Ovary (tissue), 9 donors: ENCODE measurements around the gene MAST3. TPM values are rescaled to one million over a fixed set of nuclear protein-coding genes. Genes with fewer than 3 reads are reported as not detected.

Experiments used
- DNase-seq, 5 donors: peaks; one replicate each; pipeline ENCODE4 v3.0.0-alpha.2; 2019 to 2020
- H3K27ac ChIP-seq, 2 donors: fragments of 200-600 bp; one replicate each; pipeline versions ENCODE4 v1.5.1 to v1.8.0; 2019 to 2022
- H3K27me3 ChIP-seq: fragments of 200-600 bp; one replicate; pipeline ENCODE4 v1.8.0; 2022
- H3K36me3 ChIP-seq: fragments of 200-600 bp; sonication (generic); one replicate; pipeline ENCODE4 v1.5.1; 2019
- H3K4me1 ChIP-seq: one replicate; pipeline ENCODE4 v1.8.1; 2013; ENCODE audit warnings: mild to moderate bottlenecking, moderate library complexity; ENCODE audit not compliant: insufficient read depth
- H3K4me3 ChIP-seq: fragments of 200-600 bp; sonication (generic); one replicate; pipeline ENCODE4 v1.5.1; 2017
- H3K9me3 ChIP-seq, 2 donors: fragments of 200-600 bp in 1 of 2; sonication (generic) in 1 of 2; one replicate each; pipeline versions ENCODE4 v1.5.1 to v1.8.1; 2013 to 2019; ENCODE audit warnings: mild to moderate bottlenecking in 1 of 2, moderate library complexity in 1 of 2
- CTCF ChIP-seq, 3 donors: fragments of 450-650 bp in 2 of 3; fragments of 200-600 bp in 1 of 3; IDR thresholded peaks; one replicate each; pipeline versions ENCODE4 v1.5.1 to v1.8.0; 2016 to 2022; ENCODE audit warnings: antibody characterized with exemption in 3 of 3, mild to moderate bottlenecking in 1 of 3
- EP300 ChIP-seq: sonication (generic); formaldehyde crosslinking; IDR thresholded peaks from one replicate; pipeline ENCODE4 v1.6.1; 2017; ENCODE audit warnings: antibody characterized with exemption
- POLR2A ChIP-seq: fragments of 450-650 bp; IDR thresholded peaks from one replicate; pipeline ENCODE4 v1.6.1; 2017; ENCODE audit warnings: antibody characterized with exemption, mild to moderate bottlenecking, moderate library complexity
- WGBS, 3 donors: extraction: QIAGEN DNeasy Blood & Tissue Kit in 1 of 3; methylation state at CpG; one replicate each; pipeline versions ENCODE4 v1.1.5 to v1.1.7; 2013 to 2017; 5-methylcytosine and 5-hydroxymethylcytosine counted together
- intact Hi-C, 4 donors: fragments of 100-400 bp; cut with DNase I; formaldehyde crosslinking; loops; one replicate each; pipeline versions ENCODE4 v1.11.0 to v1.15.1; 2022 to 2023
- polyA plus RNA-seq, 2 donors: library from polyadenylated mRNA; stranded (reverse); fragments of 200-250 nt in 1 of 2; fragments of 350-450 nt in 1 of 2; fragmentation: Illumina TruSeq in 1 of 2; extraction: RNeasy Lipid Tissue Mini Kit (QIAGEN cat#74804) in 1 of 2; gene quantifications; one replicate each; pipeline ENCODE4 v1.2.3, GENCODE V29; 2013 to 2014
- total RNA-seq, 7 donors: library from RNA; depleted of rRNA in 2 of 7; stranded (reverse); fragments of >200 nt in 2 of 7; fragmentation: NEBNext Ultra II Directional in 3 of 7; extraction: Animal tissue kit (Norgen Biotek cat#: 25700) in 3 of 7; gene quantifications; one replicate each; pipeline versions ENCODE4 v1.1.0 to v1.2.4, GENCODE V29; 2016 to 2023
- donor health status: DM: no; HTN: no; CAD: no; lungs with moderate emphysema.
- donor health status: DM: no; HTN: no; CAD: no.
- donor health status: Bipolar disorder and iron deficiency.
- donor health status: DM: yes; HTN: yes; CAD: no.
- donor health status: DM: no; HTN: no; CAD: no.
- donor health status: DM: yes; HTN: yes; CAD: no.

Gene MAST3
- total and polyA plus RNA-seq, 9 donors, result 2.4 to 12.2 (median 9.9) TPM

- H3K4me1 ChIP-seq, result no peaks in the 10 kb centered on the region
- intact Hi-C loops, result no loop called here
- no peak overlapping the region for H3K27ac ChIP-seq
- TF ChIP-seq POLR2A, result no peak
- TF ChIP-seq EP300, result no peak
- TF ChIP-seq CTCF (IDR thresholded peaks at IDR 0.05), result no peak
- no peak overlapping the region for H3K4me3 ChIP-seq
- no peaks in the 10 kb centered on the region for H3K27me3 ChIP-seq
- H3K9me3 ChIP-seq, result no peaks in the 10 kb centered on the region
- no peak for DNase-seq
- 75 to 80% (median 79%) methylated on average over 5 of the region's 5 CpGs for WGBS, 3 donors
- H3K36me3 ChIP-seq, result no peaks in the 10 kb centered on the region
Observed at GRCh38 chr19:18089726-18090125, 7.9 kb upstream of the MAST3 start.

- intact Hi-C loops, result no loop called here
- H3K9me3 ChIP-seq, result no peaks in the 10 kb centered on the region
- H3K27ac ChIP-seq, result no peak overlapping the region
- H3K4me3 ChIP-seq, result no peak overlapping the region
- no peak for DNase-seq
- no peaks in the 10 kb centered on the region for H3K4me1 ChIP-seq
- no peaks in the 10 kb centered on the region for H3K27me3 ChIP-seq
- no peak for TF ChIP-seq EP300
- TF ChIP-seq POLR2A, result no peak
- TF ChIP-seq CTCF (IDR thresholded peaks at IDR 0.05), result no peak
- 54 to 66% (median 55%) methylated on average over 12 of the region's 12 CpGs for WGBS, 3 donors
- H3K36me3 ChIP-seq, result no peaks in the 10 kb centered on the region
Observed at GRCh38 chr19:18090545-18091216, 6.9 kb upstream of the MAST3 start.

- H3K36me3 ChIP-seq, result no peaks in the 10 kb centered on the region
- H3K9me3 ChIP-seq, result no peaks in the 10 kb centered on the region
- H3K4me3 ChIP-seq, result no peak overlapping the region
- no peak for TF ChIP-seq CTCF (IDR thresholded peaks at IDR 0.05)
- no peak for TF ChIP-seq EP300
- no peak for TF ChIP-seq POLR2A
- DNase-seq, result no peak
- H3K27me3 ChIP-seq, result no peaks in the 10 kb centered on the region
- intact Hi-C loops, result no loop called here
- H3K27ac ChIP-seq, result no peak overlapping the region
- H3K4me1 ChIP-seq, result no peaks in the 10 kb centered on the region
- WGBS, 3 donors, result 52 to 55% (median 53%) methylated on average over 12 of the region's 12 CpGs
Observed at GRCh38 chr19:18091217-18091608, 6.4 kb upstream of the MAST3 start.

- no peak for TF ChIP-seq EP300
- TF ChIP-seq POLR2A, result no peak
- TF ChIP-seq CTCF (IDR thresholded peaks at IDR 0.05), result no peak
- WGBS, 3 donors, result 53 to 63% (median 53%) methylated on average over 6 of the region's 6 CpGs
- no peak for DNase-seq
- intact Hi-C loops, result no loop called here
- no peak overlapping the region for H3K4me3 ChIP-seq
- no peaks in the 10 kb centered on the region for H3K9me3 ChIP-seq
- H3K36me3 ChIP-seq, result no peaks in the 10 kb centered on the region
- no peak overlapping the region for H3K27ac ChIP-seq
- H3K4me1 ChIP-seq, result peaks cover 3% of the 10 kb centered on the region
- no peaks in the 10 kb centered on the region for H3K27me3 ChIP-seq
Observed at GRCh38 chr19:18093439-18094161, 4.0 kb upstream of the MAST3 start.
